ENCODE measurements around the gene NEDD4L. TPM values are rescaled to one million over a fixed set of nuclear protein-coding genes. Genes with fewer than 3 reads are reported as not detected.

NEDD4L gene
- total and polyA plus RNA-seq, 2 donors (not counting 1 experiment from before 2014, with no cell fraction given), result 10.3 to 25.7 TPM

- no peak overlapping the region for H3K27ac Mint-ChIP-seq
- intact Hi-C loops (cut with micrococcal nuclease), result no loop called here
Measured at GRCh38 chr18:58196164-58196563, 152.1 kb downstream of the NEDD4L start.

More at GRCh38 chr18:58196164-58196563, 152.1 kb downstream of the NEDD4L start:
- H3K27me3 ChIP-seq (replicated peaks in 1 of 4; ENCODE audit: control extremely low read depth in 1 of 4, control insufficient read depth in 3 of 4, insufficient read depth in 4 of 4, low read length in 3 of 4), result no peaks in the 10 kb centered on the region
- Mint-ChIP-seq H3K4me1 (peaks cover 25% of the 10 kb centered on the region), H3K27me3 (no peaks in the 10 kb centered on the region), H3K9me3 (ENCODE audit: insufficient read depth) (no peaks in the 10 kb centered on the region), H3K4me3 (peak overlapping the region; percentile 94)
- no peak overlapping the region for H3K27ac ChIP-seq (ENCODE audit: low read length in 2 of 2)
- no peaks in the 10 kb centered on the region for H3K36me3 ChIP-seq (replicated peaks in 1 of 2; ENCODE audit: control extremely low read depth in 1 of 2, control insufficient read depth in 1 of 2, extremely low read depth in 1 of 2, insufficient read depth in 2 of 2, low read length in 1 of 2)
- no peak for ATAC-seq (ENCODE audit: low read depth)
- no peaks in the 10 kb centered on the region for H3K79me2 ChIP-seq (ENCODE audit: control insufficient read depth, insufficient read depth, low read length)
- DNase-seq, result no peak
- peak overlapping the region; percentile 72 for H2AFZ ChIP-seq (ENCODE audit: insufficient read depth, low read depth, low read length, poor library complexity, severe bottlenecking)
- no peaks in the 10 kb centered on the region for H3K9me3 ChIP-seq (ENCODE audit: control extremely low read depth in 1 of 3, control insufficient read depth in 2 of 3, insufficient read depth in 1 of 3, low read length in 2 of 3)
- no peak overlapping the region for H3K4me2 ChIP-seq (replicated peaks; ENCODE audit: low read depth, low read length, poor library complexity, severe bottlenecking)
- H3K4me3 ChIP-seq (ENCODE audit: control extremely low read depth in 1 of 5, extremely low read depth in 1 of 5, insufficient read depth in 1 of 5, low read depth in 2 of 5, low read length in 4 of 5), result no peak overlapping the region
- H3K9ac ChIP-seq (ENCODE audit: low read length), result peak overlapping the region; percentile 71
- CTCF ChIA-PET, result interaction anchor here (2.4 kb wide), 1 partner anchor 15 kb away, joined by 14 read pairs; no protein-coding TSS in a partner anchor
- H3K4me1 ChIP-seq (ENCODE audit: control insufficient read depth in 2 of 2, insufficient read depth in 2 of 2, low read length in 2 of 2), result peaks cover 7 to 12% of the 10 kb centered on the region in 2 donors
- WGBS (ENCODE audit: insufficient coverage), result 80% methylated on average over 1 of the region's 3 CpGs
- H4K20me1 ChIP-seq (ENCODE audit: control insufficient read depth, insufficient read depth, low read length, poor library complexity, severe bottlenecking), result no peaks in the 10 kb centered on the region
- POLR2A ChIA-PET, result no interaction called here
- TF ChIP-seq EZH2 (IDR thresholded peaks at IDR 0.05; ENCODE audit: borderline replicate concordance, insufficient read depth, low read depth, low read length, poor library complexity, severe bottlenecking), result no peak
- no peak for TF ChIP-seq CTCF (IDR thresholded peaks at IDR 0.05)

All from B cell (primary cell).